Nephron (organoid): ENCODE results near the gene CCDC69.

Source experiments
- H3K27ac Mint-ChIP-seq, 3 experiments: 2 replicates each; pipeline ENCODE4 v1.8.0; 2020; ENCODE audit warnings: mixed read lengths in 3 of 3, mild to moderate bottlenecking in 2 of 3, moderate library complexity in 1 of 3
- H3K27me3 Mint-ChIP-seq: 2 replicates; pipeline ENCODE4 v1.8.0; 2021; ENCODE audit warnings: low read depth, mild to moderate bottlenecking, moderate library complexity, mixed read lengths
- H3K36me3 Mint-ChIP-seq: 2 replicates; pipeline ENCODE4 v1.8.0; 2020; ENCODE audit warnings: low read depth, mixed read lengths
- H3K4me1 Mint-ChIP-seq: 2 replicates; pipeline ENCODE4 v1.8.0; 2020; ENCODE audit warnings: mixed read lengths
- H3K4me3 Mint-ChIP-seq, 3 experiments: 2 replicates each; pipeline ENCODE4 v1.8.0; 2020; ENCODE audit warnings: mild to moderate bottlenecking in 3 of 3, mixed read lengths in 3 of 3, moderate library complexity in 2 of 3
- H3K9me3 Mint-ChIP-seq: 2 replicates; pipeline ENCODE4 v1.8.0; 2020; ENCODE audit warnings: mixed read lengths
- TF ChIP-seq, protein P1 (sequence below), 3 experiments: fragments of 200-600 bp; sonication (generic); IDR thresholded peaks; one replicate each; pipeline ENCODE4 v1.5.0; 2021; ENCODE audit warnings: antibody characterized with exemption in 3 of 3; ENCODE audit not compliant: unreplicated experiment in 3 of 3

The CCDC69 gene

DNA sequence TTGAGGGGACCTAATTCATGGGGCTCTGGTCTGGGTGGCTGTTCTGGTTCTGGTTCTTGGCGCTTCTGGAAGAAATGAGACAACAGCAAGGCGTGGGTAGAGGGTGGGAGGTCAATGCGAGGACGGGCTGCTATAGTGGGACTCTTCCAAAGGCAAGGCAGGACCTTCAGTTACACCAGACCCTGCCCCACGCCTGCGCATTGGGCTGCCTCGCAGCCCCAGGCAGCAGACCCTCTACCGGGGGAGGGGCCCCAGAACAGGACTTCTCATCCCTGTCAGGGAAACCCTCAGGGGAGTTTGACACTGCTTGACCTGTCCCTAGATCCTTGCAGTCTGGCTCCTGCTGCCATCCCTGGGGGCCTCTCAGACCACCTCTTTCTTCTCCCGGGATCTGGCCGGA, 18.5 kb downstream of the CCDC69 start:
- no peak overlapping the region for H3K27ac Mint-ChIP-seq
- H3K4me1 Mint-ChIP-seq: no peaks in the 10 kb centered on the region
- no peaks in the 10 kb centered on the region for H3K36me3 Mint-ChIP-seq
- H3K9me3 Mint-ChIP-seq: no peaks in the 10 kb centered on the region
- TF ChIP-seq, protein P1, sequence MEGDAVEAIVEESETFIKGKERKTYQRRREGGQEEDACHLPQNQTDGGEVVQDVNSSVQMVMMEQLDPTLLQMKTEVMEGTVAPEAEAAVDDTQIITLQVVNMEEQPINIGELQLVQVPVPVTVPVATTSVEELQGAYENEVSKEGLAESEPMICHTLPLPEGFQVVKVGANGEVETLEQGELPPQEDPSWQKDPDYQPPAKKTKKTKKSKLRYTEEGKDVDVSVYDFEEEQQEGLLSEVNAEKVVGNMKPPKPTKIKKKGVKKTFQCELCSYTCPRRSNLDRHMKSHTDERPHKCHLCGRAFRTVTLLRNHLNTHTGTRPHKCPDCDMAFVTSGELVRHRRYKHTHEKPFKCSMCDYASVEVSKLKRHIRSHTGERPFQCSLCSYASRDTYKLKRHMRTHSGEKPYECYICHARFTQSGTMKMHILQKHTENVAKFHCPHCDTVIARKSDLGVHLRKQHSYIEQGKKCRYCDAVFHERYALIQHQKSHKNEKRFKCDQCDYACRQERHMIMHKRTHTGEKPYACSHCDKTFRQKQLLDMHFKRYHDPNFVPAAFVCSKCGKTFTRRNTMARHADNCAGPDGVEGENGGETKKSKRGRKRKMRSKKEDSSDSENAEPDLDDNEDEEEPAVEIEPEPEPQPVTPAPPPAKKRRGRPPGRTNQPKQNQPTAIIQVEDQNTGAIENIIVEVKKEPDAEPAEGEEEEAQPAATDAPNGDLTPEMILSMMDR (IDR thresholded peaks at IDR 0.05; ENCODE audit: unreplicated experiment in 3 of 3): no peak
- no peak overlapping the region for H3K4me3 Mint-ChIP-seq
- H3K27me3 Mint-ChIP-seq: no peaks in the 10 kb centered on the region

- Mint-ChIP-seq H3K36me3 (no peaks in the 10 kb centered on the region), H3K27ac (no peak overlapping the region), H3K4me1 (no peaks in the 10 kb centered on the region), H3K9me3 (no peaks in the 10 kb centered on the region), H3K27me3 (no peaks in the 10 kb centered on the region), H3K4me3 (no peak overlapping the region)
- TF ChIP-seq, protein P1 (IDR thresholded peaks at IDR 0.05; ENCODE audit: unreplicated experiment in 3 of 3): no peak
These were observed 19.8 kb downstream of the CCDC69 start for GRCh38 chr5:151204051-151204450.

GRCh38 chr5:151202381-151203139, 21.3 kb downstream of the CCDC69 start:
- no peak overlapping the region for H3K4me3 Mint-ChIP-seq
- TF ChIP-seq, protein P1 (IDR thresholded peaks at IDR 0.05; ENCODE audit: unreplicated experiment in 3 of 3): no peak
- H3K4me1 Mint-ChIP-seq: no peaks in the 10 kb centered on the region
- no peaks in the 10 kb centered on the region for H3K9me3 Mint-ChIP-seq
- H3K27me3 Mint-ChIP-seq: no peaks in the 10 kb centered on the region
- H3K27ac Mint-ChIP-seq: no peak overlapping the region
- H3K36me3 Mint-ChIP-seq: no peaks in the 10 kb centered on the region

GRCh38 chr5:151200913-151201595, 22.8 kb downstream of the CCDC69 start:
- no peak overlapping the region for H3K27ac Mint-ChIP-seq
- H3K36me3 Mint-ChIP-seq: no peaks in the 10 kb centered on the region
- no peaks in the 10 kb centered on the region for H3K27me3 Mint-ChIP-seq
- no peaks in the 10 kb centered on the region for H3K9me3 Mint-ChIP-seq
- TF ChIP-seq, protein P1 (IDR thresholded peaks at IDR 0.05; ENCODE audit: unreplicated experiment in 3 of 3): no peak
- H3K4me1 Mint-ChIP-seq: no peaks in the 10 kb centered on the region
- no peak overlapping the region for H3K4me3 Mint-ChIP-seq

DNA sequence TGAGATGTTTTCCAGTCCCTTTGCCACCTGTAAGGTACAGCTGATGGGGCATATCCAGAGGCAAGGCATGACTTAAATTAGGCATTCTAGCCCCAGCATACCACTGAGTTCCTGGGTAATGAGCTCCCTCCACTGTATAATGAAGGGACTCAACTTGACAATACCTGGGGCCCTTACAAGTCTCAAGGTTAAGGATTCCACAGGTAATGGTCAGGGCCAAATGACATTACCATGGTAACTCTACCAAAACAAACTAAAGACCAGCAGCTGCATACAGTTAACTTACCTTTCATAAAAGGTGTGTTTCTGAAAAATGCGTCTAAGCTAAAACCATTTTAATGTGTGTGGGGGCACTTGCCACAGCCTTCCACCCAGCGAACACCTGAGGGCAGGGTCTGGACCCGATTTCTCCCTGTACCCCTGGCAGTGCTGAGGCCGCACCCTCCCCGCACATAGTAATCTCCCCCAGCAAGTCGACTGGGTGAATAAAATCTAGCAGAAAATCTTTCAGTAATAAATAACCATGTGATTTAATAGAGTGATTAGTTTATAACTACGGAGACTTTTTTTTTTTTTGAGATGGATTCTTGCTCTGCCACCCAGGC, 24.2 kb downstream of the CCDC69 start:
- Mint-ChIP-seq H3K4me1 (no peaks in the 10 kb centered on the region), H3K4me3 (no peak overlapping the region), H3K27me3 (no peaks in the 10 kb centered on the region), H3K27ac (peak overlapping the region in 1 of 3 experiments; percentile 79), H3K36me3 (no peaks in the 10 kb centered on the region), H3K9me3 (peaks cover 3% of the 10 kb centered on the region)
- TF ChIP-seq, protein P1 (IDR thresholded peaks at IDR 0.05; ENCODE audit: unreplicated experiment in 3 of 3): no peak
